SK-N-SH (cell line): ENCODE data around the gene TSPAN14. TPM values are rescaled to one million over a fixed set of nuclear protein-coding genes. Genes with fewer than 3 reads are reported as not detected.
A peak's percentile ranks its signal among the peaks of the same experiment; 100 is the strongest.
"Not testable (repeated sequence)": the region's sequence is repeated elsewhere in the genome, so short reads cannot be mapped to it uniquely, and the experiment has no call there.

Experiments
- CTCF ChIA-PET: fragments of 300-600, 350-600 bp; formaldehyde crosslinking; extraction: SDS; loops from one replicate; lab custom pipeline; 2021; lab: Yijun Ruan, JAX
- POLR2A ChIA-PET: fragments of 350-600 bp; sonication (Branson Sonifier 250); formaldehyde crosslinking; extraction: SDS; loops from one replicate; lab custom pipeline; 2020; ENCODE audit warnings: antibody characterized with exemption, inconsistent platforms; lab: Yijun Ruan, JAX
- DNase-seq: peaks from one replicate; pipeline ENCODE4 v3.0.0; 2012
- H2AFZ ChIP-seq: fragments of 200-600 bp; sonication (generic); 2 replicates; pipeline ENCODE4 v1.8.1; 2016; ENCODE audit warnings: antibody characterized with exemption, mild to moderate bottlenecking, low read depth
- H3F3A ChIP-seq: fragments of 200-600 bp; sonication (generic); replicated peaks from 2 replicates; pipeline ENCODE3; 2016; ENCODE audit warnings: antibody characterized with exemption, mild to moderate bottlenecking; ENCODE audit not compliant: insufficient read depth
- H3K27ac ChIP-seq, 2 experiments: fragments of 200-500 bp in 1 of 2; fragments of 200-600 bp in 1 of 2; sonication (Bioruptor generic) in 1 of 2; sonication (generic), shearing (Covaris generic) in 1 of 2; 2 replicates each; pipeline versions ENCODE4 v1.5.1 to v1.6.1; 2014 to 2016; ENCODE audit warnings: low read depth in 2 of 2, inconsistent platforms in 1 of 2, low read length in 1 of 2, mild to moderate bottlenecking in 1 of 2, mixed read lengths in 1 of 2
- H3K27me3 ChIP-seq: fragments of 200-600 bp; sonication (generic), shearing (Covaris generic); 2 replicates; pipeline ENCODE4 v1.6.1; 2016; ENCODE audit warnings: mixed run types; ENCODE audit not compliant: insufficient read depth
- H3K36me3 ChIP-seq, 2 experiments: fragments of 200-500 bp in 1 of 2; fragments of 200-600 bp in 1 of 2; sonication (Bioruptor generic) in 1 of 2; sonication (generic) in 1 of 2; replicated peaks in 1 of 2; 2 replicates each; pipeline versions ENCODE3 to v1.5.1; 2014 to 2016; ENCODE audit warnings: low read length in 1 of 2, mild to moderate bottlenecking in 1 of 2; ENCODE audit not compliant: insufficient read depth in 2 of 2, control insufficient read depth in 1 of 2
- H3K4me1 ChIP-seq, 2 experiments: fragments of 200-500 bp in 1 of 2; fragments of 200-600 bp in 1 of 2; sonication (Bioruptor generic) in 1 of 2; sonication (generic), shearing (Covaris generic) in 1 of 2; 2 replicates each; pipeline versions ENCODE4 v1.5.1 to v1.6.1; 2014 to 2016; ENCODE audit warnings: low read depth in 1 of 2, low read length in 1 of 2, mixed run types in 1 of 2; ENCODE audit not compliant: insufficient read depth in 2 of 2, control insufficient read depth in 1 of 2
- H3K4me2 ChIP-seq: fragments of 200-600 bp; sonication (generic), shearing (Covaris generic); 2 replicates; pipeline ENCODE4 v1.6.1; 2017; ENCODE audit warnings: mixed run types
- H3K4me3 ChIP-seq, 2 experiments: fragments of 200-500 bp in 1 of 2; fragments of 200-600 bp in 1 of 2; sonication (Bioruptor generic) in 1 of 2; sonication (generic), shearing (Covaris generic) in 1 of 2; 2 replicates each; pipeline versions ENCODE4 v1.5.1 to v1.8.1; 2014 to 2016; ENCODE audit warnings: low read depth in 2 of 2, inconsistent platforms in 1 of 2, low read length in 1 of 2, mild to moderate bottlenecking in 1 of 2, mixed read lengths in 1 of 2, moderate library complexity in 1 of 2
- H3K79me2 ChIP-seq: fragments of 200-600 bp; sonication (generic); 2 replicates; pipeline ENCODE4 v1.8.1; 2017; ENCODE audit warnings: mild to moderate bottlenecking; ENCODE audit not compliant: insufficient read depth
- H3K9ac ChIP-seq: fragments of 200-600 bp; sonication (generic); 2 replicates; pipeline ENCODE4 v1.6.1; 2017; ENCODE audit warnings: mixed run types
- H3K9me2 ChIP-seq: fragments of 200-600 bp; sonication (generic); 2 replicates; pipeline ENCODE4 v1.6.1; 2017; ENCODE audit warnings: mixed run types
- H3K9me3 ChIP-seq: fragments of 200-600 bp; sonication (generic); 2 replicates; pipeline ENCODE4 v1.6.1; 2017; ENCODE audit warnings: mixed run types, mild to moderate bottlenecking, moderate library complexity
- H4K20me1 ChIP-seq: fragments of 200-600 bp; sonication (generic); 2 replicates; pipeline ENCODE4 v1.6.1; 2017; ENCODE audit warnings: mild to moderate bottlenecking, mixed run types; ENCODE audit not compliant: insufficient read depth
- CTCF ChIP-seq: fragments of 200-600 bp; sonication (generic); IDR thresholded peaks from 2 replicates; pipeline ENCODE4 v1.6.1; 2017; ENCODE audit warnings: antibody characterized with exemption, mild to moderate bottlenecking, moderate library complexity
- FOSL2 ChIP-seq: IDR thresholded peaks from 2 replicates; pipeline ENCODE4 v1.4.0; 2012; ENCODE audit warnings: low read depth, mild to moderate bottlenecking, moderate library complexity, borderline replicate concordance
- JUND ChIP-seq: IDR thresholded peaks from 2 replicates; pipeline ENCODE4 v1.4.0; 2012
- NRF1 ChIP-seq: IDR thresholded peaks from 2 replicates; pipeline ENCODE4 v1.6.1; 2012; ENCODE audit warnings: low read depth, mild to moderate bottlenecking, low read length
- PBX3 ChIP-seq: IDR thresholded peaks from 2 replicates; pipeline ENCODE4; 2012
- RAD21 ChIP-seq: IDR thresholded peaks from 2 replicates; pipeline ENCODE4 v1.6.1; 2012; ENCODE audit warnings: mild to moderate bottlenecking, low read length
- RFX5 ChIP-seq: IDR thresholded peaks from 2 replicates; pipeline ENCODE4 v1.6.1; 2012; ENCODE audit warnings: mild to moderate bottlenecking, improper control_type of control experiment, low read length
- TCF12 ChIP-seq: IDR thresholded peaks from 2 replicates; pipeline ENCODE4 v1.4.0; 2012
- USF2 ChIP-seq: fragments of 150-350 bp; IDR thresholded peaks from 2 replicates; pipeline ENCODE4 v1.6.1; 2017; ENCODE audit warnings: antibody characterized with exemption, low read length, low read depth, borderline replicate concordance
- WGBS: methylation state at CpG from one replicate; pipeline ENCODE4 v1.1.6; 2017; ENCODE audit warnings: low lambda C conversion rate; 5-methylcytosine and 5-hydroxymethylcytosine counted together
- polyA plus RNA-seq, 3 experiments: library from polyadenylated mRNA; depleted of rRNA; stranded (reverse); fragments of >200 nt; gene quantifications; 2 replicates each; pipeline ENCODE4 v1.2.3, GENCODE V29; 2012

The TSPAN14 gene
- polyA plus RNA-seq, 1 of the 3 experiments (the other 2 are of a cell fraction), result 78.1 TPM

- no peak for TF ChIP-seq CTCF
Observed at GRCh38 chr10:80476685-80477084, 22.6 kb downstream of the TSPAN14 start (continued).

- Histone ChIP-seq H3K27ac (peak overlapping the region in 1 of 2 experiments; percentile 39; a peak in 1 of 4 replicates), H3K79me2 (peaks cover 100% of the 10 kb centered on the region), H3K36me3 (peaks cover 3 to 26% of the 10 kb centered on the region in 2 experiments), H4K20me1 (peaks cover 36% of the 10 kb centered on the region), H3K9me2 (no peaks in the 10 kb centered on the region), H3K4me3 (no peak overlapping the region; a peak in 1 of 4 replicates), H3K27me3 (no peaks in the 10 kb centered on the region), H2AFZ (no peak overlapping the region), H3K4me2 (no peak overlapping the region), H3K4me1 (peaks cover 3 to 12% of the 10 kb centered on the region in 2 experiments; a peak in 3 of 4 replicates), H3F3A (peaks cover 21% of the 10 kb centered on the region), H3K9ac (no peak overlapping the region), H3K9me3 (peaks cover 8% of the 10 kb centered on the region; the same call in 1 of the 2 replicates)
- WGBS, result 30% methylated on average over 2 of the region's 2 CpGs
- CTCF ChIA-PET, result interaction anchor here (0.8 to 1.8 kb wide), 6 partner anchors 16 to 95 kb away, joined by 3 to 6 read pairs (median 3); no protein-coding TSS in a partner anchor
- POLR2A ChIA-PET, result no interaction called here
- TF ChIP-seq USF2 (no peak), PBX3 (peak; percentile 38), FOSL2 (peak; percentile 87), NRF1 (no peak), RAD21 (no peak), TCF12 (peak; percentile 49; the same call in 1 of the 2 replicates), RFX5 (no peak), JUND (peak; percentile 57)
- DNase-seq, result no peak
Observed at GRCh38 chr10:80477813-80478212, 23.7 kb downstream of the TSPAN14 start.

- POLR2A ChIA-PET, H2AFZ ChIP-seq, H3K9ac ChIP-seq, H3K27me3 ChIP-seq, CTCF ChIA-PET, H3K4me2 ChIP-seq, H3K4me3 ChIP-seq, H3K9me2 ChIP-seq, H3K4me1 ChIP-seq, H3K9me3 ChIP-seq, H3K27ac ChIP-seq, DNase-seq: not testable (repeated sequence)
- Histone ChIP-seq H3F3A (peaks cover 24% of the 10 kb centered on the region), H4K20me1 (peaks cover 42% of the 10 kb centered on the region), H3K36me3 (peaks cover 3 to 22% of the 10 kb centered on the region in 2 experiments), H3K79me2 (peaks cover 100% of the 10 kb centered on the region)
- 97% methylated on average over 6 of the region's 6 CpGs for WGBS
Observed at GRCh38 chr10:80480373-80480772, 26.3 kb downstream of the TSPAN14 start.
